ENCODE results near the gene CC2D1A.

The CC2D1A gene

GRCh38 chr19:13877303-13877702 is 28.7 kb upstream of the CC2D1A start:
- DNase-seq (ENCODE audit: low read depth, low spot score) = no peak

GRCh38 chr19:13880059-13881043 is 25.6 kb upstream of the CC2D1A start:
- DNase-seq (ENCODE audit: low read depth, low spot score) = peak; percentile 98

GRCh38 chr19:13881251-13881691 is 24.7 kb upstream of the CC2D1A start:
- DNase-seq (ENCODE audit: low read depth, low spot score) = peak; percentile 96

- DNase-seq (ENCODE audit: low read depth, low spot score) = no peak
Observed at GRCh38 chr19:13881692-13882418, 24.1 kb upstream of the CC2D1A start.

GRCh38 chr19:13882419-13882795 is 23.6 kb upstream of the CC2D1A start:
- DNase-seq (ENCODE audit: low read depth, low spot score) = no peak

GRCh38 chr19:13882836-13883235 is 23.2 kb upstream of the CC2D1A start:
- DNase-seq (ENCODE audit: low read depth, low spot score) = no peak

- DNase-seq (ENCODE audit: low read depth, low spot score) = no peak
Observed at GRCh38 chr19:13883516-13884064, 22.4 kb upstream of the CC2D1A start.

- no peak for DNase-seq (ENCODE audit: low read depth, low spot score)
Observed at GRCh38 chr19:13884726-13885591, 21.0 kb upstream of the CC2D1A start.

- no peak for DNase-seq (ENCODE audit: low read depth, low spot score)
Observed at GRCh38 chr19:13885826-13886365, 20.1 kb upstream of the CC2D1A start.

- no peak for DNase-seq (ENCODE audit: low read depth, low spot score)
Observed at GRCh38 chr19:13887018-13887436, 19.0 kb upstream of the CC2D1A start.

- DNase-seq (ENCODE audit: low read depth, low spot score) = no peak
Observed at GRCh38 chr19:13887517-13887916, 18.5 kb upstream of the CC2D1A start.

GRCh38 chr19:13888281-13888680 is 17.7 kb upstream of the CC2D1A start:
- DNase-seq (ENCODE audit: low read depth, low spot score) = no peak

GRCh38 chr19:13890136-13890535 is 15.9 kb upstream of the CC2D1A start:
- DNase-seq (ENCODE audit: low read depth, low spot score) = no peak

GRCh38 chr19:13892870-13893269 is 13.1 kb upstream of the CC2D1A start:
- DNase-seq (ENCODE audit: low read depth, low spot score) = peak; percentile 76

GRCh38 chr19:13894552-13894951 is 11.4 kb upstream of the CC2D1A start:
- no peak for DNase-seq (ENCODE audit: low read depth, low spot score)

GRCh38 chr19:13896227-13896626 is 9.8 kb upstream of the CC2D1A start:
- no peak for DNase-seq (ENCODE audit: low read depth, low spot score)

- no peak for DNase-seq (ENCODE audit: low read depth, low spot score)
Observed at GRCh38 chr19:13899393-13899792, 6.6 kb upstream of the CC2D1A start.

- no peak for DNase-seq (ENCODE audit: low read depth, low spot score)
Observed at GRCh38 chr19:13899912-13900584, 6.0 kb upstream of the CC2D1A start.

- no peak for DNase-seq (ENCODE audit: low read depth, low spot score)
Observed at GRCh38 chr19:13902993-13903555, 2.9 kb upstream of the CC2D1A start.

GRCh38 chr19:13906521-13906904 is 512 bp downstream of the CC2D1A start:
- DNase-seq (ENCODE audit: low read depth, low spot score) = no peak

All from ELF-1 (cell line).